Uterus (tissue), 2 donors: ENCODE data around the gene ZIM2.
A peak's percentile ranks its signal among the peaks of the same experiment; 100 is the strongest.

ENCODE experiments used
- CTCF ChIP-seq, 4 experiments: fragments of 200-600 bp in 2 of 4; fragments of 450-650 bp in 2 of 4; sonication (generic) in 2 of 4; IDR thresholded peaks; one replicate each; pipeline ENCODE4 v1.5.1; 2016 to 2019; ENCODE audit warnings: antibody characterized with exemption in 4 of 4, mild to moderate bottlenecking in 2 of 4, moderate library complexity in 1 of 4
- POLR2A ChIP-seq, 2 donors: fragments of 450-650 bp; IDR thresholded peaks; one replicate each; pipeline ENCODE4 v1.6.1; 2016; ENCODE audit warnings: antibody characterized with exemption in 2 of 2, mild to moderate bottlenecking in 1 of 2, moderate library complexity in 1 of 2

- TF ChIP-seq CTCF (IDR thresholded peaks at IDR 0.05), result peak; percentile 38 to 57 (median 52)
- TF ChIP-seq POLR2A (IDR thresholded peaks at IDR 0.05), result no peak
Observed at GRCh38 chr19:56837492-56838023, 3.0 kb downstream of the ZIM2 start.
